Measurements from ENCODE around the gene TRIM10.
A peak's percentile ranks its signal among the peaks of the same experiment; 100 is the strongest.
"Not testable (repeated sequence)": the region's sequence is repeated elsewhere in the genome, so short reads cannot be mapped to it uniquely, and the experiment has no call there.

TRIM10 gene

DNA sequence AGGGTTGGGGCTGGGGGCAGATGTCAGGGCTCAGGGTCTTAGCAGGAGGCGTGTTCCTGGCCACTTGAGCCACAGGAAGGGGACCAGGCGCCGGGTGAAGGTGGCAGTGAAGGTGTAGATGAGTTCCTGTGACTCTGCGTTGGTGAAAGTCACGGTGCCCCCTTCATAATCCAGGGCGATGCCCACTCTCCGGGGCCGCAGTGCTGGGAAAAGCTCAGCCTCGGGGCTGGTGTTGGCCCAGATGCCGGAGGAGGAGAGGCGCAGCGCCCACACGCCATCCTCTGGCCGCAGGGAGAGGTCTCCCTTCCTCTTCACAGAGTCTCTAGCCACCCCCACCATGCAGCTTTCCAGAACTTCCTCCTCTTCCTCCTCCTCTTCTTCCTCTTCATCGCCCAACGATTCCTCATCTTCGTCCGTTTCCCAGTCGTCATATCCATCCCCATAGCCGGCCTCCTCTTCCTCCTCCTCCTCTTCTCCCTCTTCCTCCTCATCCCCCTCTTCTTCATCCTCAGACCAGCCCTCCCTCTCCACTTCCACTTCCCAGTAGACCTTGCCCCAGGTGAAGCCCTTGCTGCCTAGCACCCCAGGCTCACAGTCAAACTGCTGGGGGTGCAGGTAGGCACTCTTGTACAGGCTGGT is 25.0 kb upstream of the TRIM10 start:
- no peak for DNase-seq
- peak overlapping the region in 1 of 2 donors; percentile 7 for H3K27ac Mint-ChIP-seq

DNA sequence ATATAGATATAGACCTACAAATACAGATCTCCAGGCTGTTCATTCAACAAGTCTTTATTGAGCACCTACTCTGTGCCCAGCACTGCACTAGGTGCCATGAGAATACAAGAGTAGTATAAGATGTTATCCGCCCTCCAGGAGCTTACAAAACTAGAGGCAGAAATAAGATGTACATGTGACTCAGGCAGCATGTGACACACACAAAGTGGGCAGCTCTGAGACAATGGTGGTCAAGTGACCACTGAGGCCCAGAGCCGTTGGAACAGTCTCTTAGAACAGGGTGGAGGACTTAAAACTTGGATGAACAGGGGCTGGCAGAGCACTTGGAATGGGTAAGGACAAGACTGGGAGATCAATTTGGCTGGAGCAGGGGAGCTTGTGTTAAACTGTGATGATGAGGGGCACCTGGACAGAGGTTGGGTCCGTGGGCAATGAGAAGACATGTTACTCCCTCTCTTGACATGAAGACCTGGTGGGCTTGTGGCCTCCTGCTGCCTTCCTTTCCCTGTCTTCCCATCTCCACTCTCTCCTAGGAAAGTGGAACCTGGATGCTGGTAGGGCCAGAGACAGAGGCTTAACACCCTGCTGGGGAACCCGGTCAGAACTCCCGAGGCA is 23.5 kb upstream of the TRIM10 start:
- Mint-ChIP-seq H3K27ac (no peak overlapping the region), H3K4me3 (no peak overlapping the region), H3K9me3 (peaks cover 3 to 9% of the 10 kb centered on the region in 2 donors), H3K4me1 (no peaks in the 10 kb centered on the region), H3K27me3 (peaks cover 3% of the 10 kb centered on the region)
- no peak for DNase-seq
- no peak for ATAC-seq

More for the DNA sequence above, 25.0 kb upstream of the TRIM10 start:
- Mint-ChIP-seq H3K27me3 (no peaks in the 10 kb centered on the region), H3K9me3 (peaks cover 0 to 6% of the 10 kb centered on the region in 2 donors), H3K4me3 (no peak overlapping the region), H3K4me1 (no peaks in the 10 kb centered on the region)
- ATAC-seq, result no peak

DNA sequence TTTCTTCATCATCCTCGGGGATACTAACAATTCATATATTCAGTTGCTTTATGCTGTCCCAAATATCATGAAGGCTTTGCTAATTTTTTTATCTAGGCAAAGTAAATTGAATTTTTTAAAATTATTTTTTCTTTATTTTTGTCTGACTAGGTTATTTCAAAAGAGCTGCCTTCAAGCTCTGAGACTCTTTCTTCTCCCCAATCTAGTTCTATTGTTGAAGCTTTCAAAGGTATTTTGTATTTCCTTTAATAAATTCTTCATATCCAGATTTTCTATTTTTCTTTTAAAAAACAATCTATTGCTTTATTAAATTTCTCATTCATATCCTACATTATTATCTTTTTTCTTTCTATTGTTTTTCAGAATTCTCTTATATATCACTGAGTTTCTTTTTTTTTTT is 19.1 kb upstream of the TRIM10 start:
- H3K4me3 Mint-ChIP-seq, result no peak overlapping the region
- ATAC-seq (no peak), DNase-seq (no peak)
- peaks cover 46% of the 10 kb centered on the region for H3K27me3 Mint-ChIP-seq
- peaks cover 4 to 9% of the 10 kb centered on the region in 2 donors for H3K9me3 Mint-ChIP-seq
- H3K4me1 Mint-ChIP-seq, result peaks cover 7% of the 10 kb centered on the region
- no peak overlapping the region for H3K27ac Mint-ChIP-seq

DNA sequence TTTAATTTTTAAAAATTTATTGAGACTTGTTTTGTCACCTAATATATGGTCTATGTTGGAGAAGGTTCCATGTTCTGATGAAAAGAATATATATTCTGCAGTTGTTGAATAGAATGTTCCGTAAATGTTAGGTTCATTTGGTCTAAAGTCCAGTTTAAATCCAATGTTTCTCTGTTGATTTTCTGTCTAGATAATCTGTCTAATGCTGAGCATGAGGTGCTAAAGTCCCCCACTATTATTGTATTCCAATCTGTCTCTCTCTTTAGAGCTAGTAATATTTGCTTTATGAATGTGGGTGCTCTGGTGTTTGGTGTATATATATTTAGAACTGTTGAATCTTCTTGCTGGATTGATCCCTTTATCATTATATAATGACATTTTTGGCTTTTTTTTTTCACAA is 17.8 kb upstream of the TRIM10 start:
- DNase-seq (no peak), ATAC-seq (no peak)
- Mint-ChIP-seq H3K27me3 (peaks cover 53% of the 10 kb centered on the region), H3K9me3 (peaks cover 4 to 9% of the 10 kb centered on the region in 2 donors), H3K4me3 (no peak overlapping the region), H3K4me1 (peaks cover 7% of the 10 kb centered on the region), H3K27ac (no peak overlapping the region)

DNA sequence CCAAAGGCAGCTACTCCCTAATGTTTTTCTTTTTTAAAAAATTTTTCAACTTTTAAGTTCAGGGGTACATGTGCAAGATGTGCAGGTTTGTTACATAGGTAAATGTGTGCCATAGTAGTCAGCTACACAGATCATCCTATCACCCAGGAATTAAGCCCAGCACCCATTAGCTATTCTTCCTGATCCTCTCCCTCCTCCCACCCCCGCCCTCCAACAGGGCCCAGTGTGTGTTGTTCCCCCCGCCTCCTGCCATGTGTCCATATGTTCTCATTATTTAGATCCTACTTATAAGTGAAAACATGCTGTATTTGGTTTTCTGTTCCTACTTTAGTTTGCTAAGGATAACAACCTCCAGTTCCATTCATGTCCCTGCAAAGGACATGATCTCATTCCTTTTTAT is 14.8 kb upstream of the TRIM10 start:
- Mint-ChIP-seq H3K4me1 (peaks cover 14% of the 10 kb centered on the region), H3K27ac (no peak overlapping the region), H3K9me3 (peaks cover under 1 to 4% of the 10 kb centered on the region in 2 donors), H3K4me3 (no peak overlapping the region), H3K27me3 (peaks cover 84% of the 10 kb centered on the region)
- no peak for DNase-seq
- ATAC-seq, result no peak

DNA sequence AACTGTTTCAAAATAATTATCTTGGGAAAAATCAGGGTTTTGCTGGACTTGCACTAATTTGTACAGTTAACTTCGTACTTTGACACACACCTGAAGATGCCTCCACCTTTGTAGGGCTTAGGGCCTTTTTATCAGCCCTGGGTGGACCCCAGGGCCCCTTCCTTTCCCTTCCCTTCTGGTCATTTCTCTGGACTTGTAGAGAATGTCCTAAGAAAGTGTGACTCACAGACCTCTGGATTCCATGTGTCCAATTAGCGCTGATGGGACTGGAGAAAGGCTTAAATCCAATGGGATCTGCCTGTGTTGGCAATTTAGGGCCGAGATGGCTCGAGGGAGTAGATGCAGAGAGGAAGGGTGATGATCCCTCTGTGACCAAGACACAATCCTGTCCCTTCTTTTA is 11.7 kb upstream of the TRIM10 start:
- H3K4me3 Mint-ChIP-seq, result no peak overlapping the region
- no peak for DNase-seq
- H3K27me3 Mint-ChIP-seq, result peaks cover 95% of the 10 kb centered on the region
- no peak for ATAC-seq
- no peak overlapping the region for H3K27ac Mint-ChIP-seq
- no peaks in the 10 kb centered on the region for H3K9me3 Mint-ChIP-seq
- H3K4me1 Mint-ChIP-seq, result peaks cover 34% of the 10 kb centered on the region

DNA sequence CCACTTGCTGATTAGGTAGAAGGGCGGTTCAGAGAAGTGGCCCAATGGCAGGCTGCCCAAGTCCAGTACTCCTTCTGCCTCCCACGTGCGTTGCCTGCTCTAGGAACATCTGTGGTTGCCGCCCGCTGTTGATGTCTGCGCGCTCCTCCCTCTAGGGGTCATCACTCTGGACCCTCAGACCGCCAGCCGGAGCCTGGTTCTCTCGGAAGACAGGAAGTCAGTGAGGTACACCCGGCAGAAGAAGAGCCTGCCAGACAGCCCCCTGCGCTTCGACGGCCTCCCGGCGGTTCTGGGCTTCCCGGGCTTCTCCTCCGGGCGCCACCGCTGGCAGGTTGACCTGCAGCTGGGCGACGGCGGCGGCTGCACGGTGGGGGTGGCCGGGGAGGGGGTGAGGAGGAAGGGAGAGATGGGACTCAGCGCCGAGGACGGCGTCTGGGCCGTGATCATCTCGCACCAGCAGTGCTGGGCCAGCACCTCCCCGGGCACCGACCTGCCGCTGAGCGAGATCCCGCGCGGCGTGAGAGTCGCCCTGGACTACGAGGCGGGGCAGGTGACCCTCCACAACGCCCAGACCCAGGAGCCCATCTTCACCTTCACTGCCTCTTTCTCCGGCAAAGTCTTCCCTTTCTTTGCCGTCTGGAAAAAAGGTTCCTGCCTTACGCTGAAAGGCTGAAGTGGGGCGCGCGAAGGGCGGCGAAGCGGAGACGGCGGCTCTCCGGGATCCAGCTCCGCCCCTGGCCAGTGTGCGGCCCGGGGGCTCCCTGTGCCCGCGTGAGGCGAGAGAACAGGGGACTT is 10.9 kb upstream of the TRIM10 start:
- ATAC-seq (peak; percentile 26), DNase-seq (no peak)
- H3K4me3 Mint-ChIP-seq, result peak overlapping the region; percentile 61 to 76
- H3K27me3 Mint-ChIP-seq, result peaks cover 87% of the 10 kb centered on the region
- H3K27ac Mint-ChIP-seq, result no peak overlapping the region
- H3K4me1 Mint-ChIP-seq, result peaks cover 42% of the 10 kb centered on the region
- no peaks in the 10 kb centered on the region for H3K9me3 Mint-ChIP-seq

DNA sequence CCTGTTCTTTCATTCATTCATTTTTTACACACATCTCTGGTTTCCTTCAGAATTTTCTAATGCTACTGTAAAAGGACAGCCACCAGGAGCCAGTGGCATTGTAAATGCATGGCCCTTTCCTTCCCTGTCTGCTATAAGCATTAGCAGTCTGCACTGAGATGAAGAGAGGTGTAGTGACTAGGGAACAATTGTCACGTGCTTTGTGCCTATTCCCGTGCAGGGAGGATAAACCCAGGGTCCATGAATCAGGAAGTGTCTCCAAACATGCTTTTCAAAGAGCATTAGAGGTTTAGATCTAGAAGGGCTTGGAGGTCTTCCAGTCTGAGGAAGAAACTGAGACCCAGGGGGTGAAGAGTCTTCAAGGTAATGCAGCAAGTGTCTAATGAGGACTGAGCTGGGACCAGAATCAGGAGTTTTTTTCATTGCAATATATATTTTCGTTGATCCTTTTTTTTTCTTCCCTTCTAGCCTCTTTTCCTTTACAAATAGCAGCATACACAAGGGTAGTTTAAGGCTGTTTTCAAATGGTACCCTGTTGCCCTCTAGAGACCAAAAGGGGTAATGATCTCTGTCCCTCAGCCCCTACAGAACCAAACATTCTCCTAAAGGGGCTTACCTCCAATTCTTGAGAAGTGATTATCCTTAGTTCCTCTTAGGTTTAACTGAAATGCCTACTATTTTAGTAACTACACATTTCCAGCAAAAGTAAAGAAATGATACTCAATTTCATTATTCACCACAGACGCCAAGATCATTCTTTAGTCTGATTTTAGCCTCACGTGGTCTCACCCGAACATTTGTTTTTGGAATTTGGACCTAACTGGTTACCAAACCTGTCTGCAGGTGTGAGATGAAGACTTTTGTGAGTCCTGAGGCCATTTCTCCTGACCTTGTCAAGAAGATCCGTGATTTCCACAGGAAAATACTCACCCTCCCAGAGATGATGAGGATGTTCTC is 8.9 kb upstream of the TRIM10 start:
- H3K4me1 Mint-ChIP-seq, result peaks cover 40% of the 10 kb centered on the region
- DNase-seq, result peak in 1 of 2 donors; percentile 32
- no peaks in the 10 kb centered on the region for H3K9me3 Mint-ChIP-seq
- no peak overlapping the region for H3K4me3 Mint-ChIP-seq
- peak; percentile 83 for ATAC-seq
- H3K27me3 Mint-ChIP-seq, result peaks cover 71% of the 10 kb centered on the region
- H3K27ac Mint-ChIP-seq, result no peak overlapping the region

DNA sequence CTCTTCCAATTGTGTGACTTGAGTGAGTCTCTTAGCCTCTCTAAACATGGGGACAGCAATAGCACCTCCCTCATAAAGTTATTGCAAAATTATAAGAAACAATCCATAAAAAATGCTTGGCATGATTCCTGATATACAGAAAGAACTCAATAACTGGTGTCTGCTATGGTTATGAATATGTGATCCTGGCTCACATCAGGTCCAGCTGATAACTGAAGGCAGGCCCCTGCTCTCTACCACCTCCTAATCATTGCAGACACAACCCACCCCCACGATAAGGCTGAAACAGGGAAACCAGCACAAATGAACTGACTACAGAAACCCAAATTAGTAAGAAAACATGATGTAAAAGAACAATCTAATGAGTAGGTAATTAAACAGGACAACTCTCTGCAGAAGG is 7.7 kb upstream of the TRIM10 start:
- peaks cover 72% of the 10 kb centered on the region for H3K27me3 Mint-ChIP-seq
- no peak for ATAC-seq
- no peak for DNase-seq
- no peak overlapping the region for H3K4me3 Mint-ChIP-seq
- H3K27ac Mint-ChIP-seq, result no peak overlapping the region
- H3K9me3 Mint-ChIP-seq, result no peaks in the 10 kb centered on the region
- H3K4me1 Mint-ChIP-seq, result peaks cover 43% of the 10 kb centered on the region

DNA sequence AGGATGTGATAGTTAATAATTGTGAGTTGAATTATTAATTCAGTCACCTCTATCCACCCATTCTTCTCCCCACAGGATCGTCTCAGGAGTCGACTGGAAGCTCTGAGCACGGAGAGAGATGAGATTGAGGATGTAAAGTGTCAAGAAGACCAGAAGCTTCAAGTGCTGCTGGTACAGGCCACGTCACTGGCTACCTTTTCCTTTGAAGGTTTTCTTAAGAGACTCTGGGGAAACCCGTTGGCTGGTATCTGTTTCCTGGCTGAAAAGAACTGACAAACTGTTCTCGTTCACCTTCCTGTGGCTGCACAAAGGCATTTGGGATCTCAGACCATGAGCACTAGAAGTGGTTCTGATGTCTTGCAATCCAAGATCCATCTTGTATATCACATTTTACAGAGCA is 6.1 kb upstream of the TRIM10 start:
- Mint-ChIP-seq H3K4me1 (peaks cover 59% of the 10 kb centered on the region), H3K9me3 (no peaks in the 10 kb centered on the region), H3K27ac (no peak overlapping the region), H3K4me3 (peak overlapping the region in 1 of 2 donors; percentile 40), H3K27me3 (peaks cover 56% of the 10 kb centered on the region)
- peak; percentile 74 for ATAC-seq
- DNase-seq, result peak; percentile 27 to 49

DNA sequence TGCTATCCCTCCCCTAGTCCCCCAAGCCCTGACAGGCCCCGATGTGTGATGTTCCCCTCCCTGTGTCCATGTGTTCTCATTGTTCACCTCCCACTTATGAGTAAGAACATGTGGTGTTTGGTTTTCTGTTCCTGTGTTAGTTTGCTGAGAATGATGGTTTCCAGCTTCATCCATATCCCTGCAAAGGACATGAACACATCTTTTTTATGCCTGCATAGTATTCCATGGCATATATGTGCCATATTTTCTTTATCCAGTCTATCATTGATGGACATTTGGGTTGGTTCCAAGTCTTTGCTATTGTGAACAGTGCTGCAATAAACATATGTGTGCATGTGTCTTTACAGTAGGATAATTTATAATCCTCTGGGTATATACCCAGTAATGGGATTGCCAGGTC is 4.2 kb upstream of the TRIM10 start:
- H3K9me3 Mint-ChIP-seq, H3K27ac Mint-ChIP-seq, ATAC-seq, DNase-seq, H3K4me3 Mint-ChIP-seq: not testable (repeated sequence)
- peaks cover 54% of the 10 kb centered on the region for H3K4me1 Mint-ChIP-seq
- H3K27me3 Mint-ChIP-seq, result peaks cover 37% of the 10 kb centered on the region

DNA sequence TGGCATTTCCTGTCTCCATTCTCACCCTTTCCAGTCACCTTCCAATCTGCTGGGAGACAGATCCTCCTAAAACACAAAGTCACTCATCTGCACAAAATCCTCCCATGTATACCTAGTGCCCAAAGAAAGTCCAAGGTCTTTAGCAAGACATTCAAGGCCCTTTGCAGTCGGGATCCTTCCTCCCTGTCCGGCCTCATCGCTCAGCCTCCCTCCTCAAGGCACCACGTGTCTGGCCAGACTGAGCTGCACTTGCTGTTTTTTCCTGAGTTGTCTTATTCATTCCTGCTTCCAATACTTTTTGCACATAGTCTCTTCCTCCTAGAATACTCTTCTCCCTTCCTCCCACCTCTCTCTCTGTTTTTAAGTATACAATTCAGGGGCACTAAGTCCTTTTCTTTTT is 3.7 kb upstream of the TRIM10 start:
- ATAC-seq, result no peak
- H3K4me1 Mint-ChIP-seq, result peaks cover 51% of the 10 kb centered on the region
- H3K27ac Mint-ChIP-seq, result no peak overlapping the region

DNA sequence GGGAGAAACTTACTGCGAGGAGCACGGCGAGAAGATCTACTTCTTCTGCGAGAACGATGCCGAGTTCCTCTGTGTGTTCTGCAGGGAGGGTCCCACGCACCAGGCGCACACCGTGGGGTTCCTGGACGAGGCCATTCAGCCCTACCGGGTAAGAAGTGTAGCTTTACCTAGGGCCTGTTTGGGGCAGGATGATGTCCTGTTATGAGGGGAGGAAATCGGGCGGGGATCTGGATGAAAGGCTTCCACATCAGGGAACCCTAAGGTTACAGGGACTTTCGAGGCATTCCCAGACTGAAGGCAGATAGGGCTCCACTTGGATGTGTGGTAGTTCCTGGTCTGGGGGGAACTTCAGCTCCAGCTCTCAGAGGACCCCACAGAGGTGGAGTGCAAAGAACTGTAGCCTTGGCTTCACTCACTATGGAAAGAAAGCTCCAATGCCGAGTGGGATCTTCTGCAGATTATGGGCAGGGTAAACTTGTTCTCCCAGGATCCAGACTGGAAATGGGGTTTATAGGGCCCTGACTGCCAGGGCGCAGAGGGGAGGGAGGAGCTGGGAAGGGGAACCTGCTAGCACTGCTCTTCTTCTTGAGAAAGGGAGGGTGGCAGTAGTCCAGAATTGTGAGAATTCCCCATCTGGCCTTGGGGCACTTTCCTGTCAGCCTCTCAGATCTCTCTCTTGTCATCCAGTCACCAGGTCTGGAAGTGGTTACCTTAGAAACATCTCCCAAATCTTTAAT is 3.1 kb upstream of the TRIM10 start:
- Mint-ChIP-seq H3K27me3 (peaks cover 28% of the 10 kb centered on the region), H3K4me3 (peak overlapping the region in 1 of 2 donors; percentile 55), H3K9me3 (no peaks in the 10 kb centered on the region), H3K27ac (no peak overlapping the region), H3K4me1 (peaks cover 51% of the 10 kb centered on the region)
- ATAC-seq (no peak), DNase-seq (no peak)

More for the DNA sequence above, 3.7 kb upstream of the TRIM10 start:
- H3K27me3 Mint-ChIP-seq, result peaks cover 32% of the 10 kb centered on the region
- DNase-seq, result no peak
- no peak overlapping the region for H3K4me3 Mint-ChIP-seq
- H3K9me3 Mint-ChIP-seq, result no peaks in the 10 kb centered on the region

DNA sequence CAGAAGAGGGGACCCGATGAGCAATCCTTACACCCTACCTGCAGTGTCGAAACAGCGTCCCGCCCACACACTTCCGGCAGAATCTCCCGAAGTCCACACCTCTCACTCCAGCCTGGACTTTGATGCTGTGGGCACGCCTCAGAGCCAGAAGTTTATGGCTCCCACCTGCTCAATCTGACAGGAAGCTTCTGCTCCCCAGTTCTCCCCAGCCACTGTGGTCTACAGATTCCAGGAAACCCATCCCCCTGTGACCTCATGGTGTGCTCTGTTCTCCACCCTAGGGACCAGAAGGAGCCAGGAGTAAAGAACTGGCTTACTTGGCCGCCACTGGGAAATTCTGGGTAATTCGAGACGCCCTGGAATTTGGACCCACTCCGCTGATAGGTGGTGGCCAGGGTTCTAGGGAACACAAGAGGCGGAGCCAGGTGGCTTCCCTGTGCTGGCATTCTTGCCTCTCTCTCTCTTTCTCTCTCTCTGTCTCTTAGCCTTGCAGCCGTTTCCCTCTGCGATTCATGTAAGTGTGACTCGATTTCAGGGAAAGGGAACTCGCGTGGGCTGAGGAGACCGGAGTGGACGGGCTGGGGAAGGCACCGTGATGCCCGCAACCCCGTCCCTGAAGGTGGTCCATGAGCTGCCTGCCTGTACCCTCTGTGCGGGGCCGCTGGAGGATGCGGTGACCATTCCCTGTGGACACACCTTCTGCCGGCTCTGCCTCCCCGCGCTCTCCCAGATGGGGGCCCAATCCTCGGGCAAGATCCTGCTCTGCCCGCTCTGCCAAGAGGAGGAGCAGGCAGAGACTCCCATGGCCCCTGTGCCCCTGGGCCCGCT is 2.3 kb upstream of the TRIM10 start, which contains the start of gene TRIM15:
Gene TRIM15, plus strand, starts transcription at position 457 of the 828 bp plus-strand sequence. Its CDS starts 139 bp downstream, at position 596.
- H3K9me3 Mint-ChIP-seq, result no peaks in the 10 kb centered on the region
- ATAC-seq (peak; percentile 86), DNase-seq (peak; percentile 45 to 73)
- peaks cover 28% of the 10 kb centered on the region for H3K27me3 Mint-ChIP-seq
- peak within 1 kb of the TSS; percentile 55 to 59 for H3K4me3 Mint-ChIP-seq
- peak within 1 kb of the TSS in 1 of 2 donors; percentile 54 for H3K27ac Mint-ChIP-seq
- H3K4me1 Mint-ChIP-seq, result peaks cover 51% of the 10 kb centered on the region
